K562 (cell line): ENCODE data around the gene ZRANB3. TPM values are rescaled to one million over a fixed set of nuclear protein-coding genes. Genes with fewer than 3 reads are reported as not detected.

Source experiments
- CHD2 ChIP-seq: IDR thresholded peaks from 2 replicates; pipeline ENCODE4 v1.6.1; 2011; ENCODE audit warnings: low read depth, low read length
- NFRKB ChIP-seq: fragments of 450-650 bp; IDR thresholded peaks from 2 replicates; pipeline ENCODE4 v1.6.1; 2016; ENCODE audit warnings: low read depth
- PHB ChIP-seq: fragments of 250-450 bp; sonication (Bioruptor Pico); IDR thresholded peaks from 2 replicates; pipeline ENCODE4 v1.5.0; 2021
- POLR2A ChIP-seq: fragments of 450-650 bp; conservative IDR thresholded peaks from 2 replicates; pipeline ENCODE4 v1.6.1; 2016
- POLR2G ChIP-seq: fragments of 200-400 bp; formaldehyde crosslinking; IDR thresholded peaks from 2 replicates; pipeline ENCODE4 v1.6.1; 2017; ENCODE audit warnings: low read depth, mild to moderate bottlenecking, antibody characterized with exemption, low read length, moderate library complexity
- RBBP5 ChIP-seq: fragments of 200-600 bp; sonication (generic); IDR thresholded peaks from 2 replicates; pipeline ENCODE4 v1.6.1; 2012; ENCODE audit warnings: borderline replicate concordance, mild to moderate bottlenecking, low read length, control low read depth, inconsistent platforms; ENCODE audit not compliant: insufficient read depth, poor library complexity, severe bottlenecking
- SAP30 ChIP-seq: fragments of 200-600 bp; sonication (generic); IDR thresholded peaks from 2 replicates; pipeline ENCODE4 v1.6.1; 2012; ENCODE audit warnings: borderline replicate concordance, low read depth, mild to moderate bottlenecking, moderate library complexity, low read length, control low read depth, inconsistent platforms; ENCODE audit not compliant: insufficient read depth, poor library complexity, severe bottlenecking
- SMAD4 ChIP-seq: fragments of 250-450 bp; sonication (Bioruptor Pico); conservative IDR thresholded peaks from 2 replicates; pipeline ENCODE4 v1.8.0; 2021; ENCODE audit warnings: inconsistent platforms, mild to moderate bottlenecking, moderate library complexity
- TRIM28 ChIP-seq: fragments of 450-650 bp; IDR thresholded peaks from 2 replicates; pipeline ENCODE4 v1.6.1; 2017
- ZBTB7A ChIP-seq: IDR thresholded peaks from 2 replicates; pipeline ENCODE4 v1.6.1; 2011; ENCODE audit warnings: low read depth, mild to moderate bottlenecking, low read length, moderate library complexity, borderline replicate concordance; ENCODE audit not compliant: control insufficient read depth
- polyA plus RNA-seq, 8 experiments: library from polyadenylated mRNA; depleted of rRNA in 4 of 8; stranded (reverse) in 5 of 8; unstranded in 3 of 8; fragments of >200 nt; fragmentation: Nextera tagmentation in 2 of 8; fragmentation: Illumina TruSeq in 1 of 8; extraction: Ambion mirVana in 2 of 8; extraction: Trizol in 1 of 8; gene quantifications; 2 replicates each; pipeline versions ENCODE4 v1.2.1 to v1.2.3, GENCODE V29; 2011 to 2014; ENCODE audit warnings: inconsistent platforms in 1 of 8, missing spikeins in 1 of 8
- total RNA-seq, 7 experiments: library from RNA; depleted of rRNA in 6 of 7; stranded (reverse); fragments of >200 nt in 6 of 7; fragmentation: Illumina TruSeq in 2 of 7; extraction: Trizol in 2 of 7; gene quantifications; 2 replicates each; pipeline versions ENCODE4 v1.2.1 to v1.2.3, GENCODE V29; 2011 to 2021; ENCODE audit warnings: low replicate concordance in 1 of 7
- TF ChIP-seq, protein P1 (sequence below), 3 experiments: fragments of 200-800 bp in 1 of 3; sonication (Bioruptor generic) in 1 of 3; sonication (generic) in 1 of 3; formaldehyde crosslinking in 1 of 3; IDR thresholded peaks; 2 replicates each; pipeline versions ENCODE4 v1.6.1 to v1.8.0; 2016 to 2022; ENCODE audit warnings: mild to moderate bottlenecking in 2 of 3, missing compliant biosample characterization in 2 of 3, missing genetic modification characterization in 2 of 3, missing genetic modification reagents in 1 of 3
- TF ChIP-seq, protein P2 (sequence below): IDR thresholded peaks from 3 replicates; pipeline ENCODE4 v1.6.1; 2011; ENCODE audit warnings: borderline replicate concordance, mild to moderate bottlenecking, moderate library complexity; ENCODE audit not compliant: insufficient read length; ENCODE audit errors: extremely low read depth
- TF ChIP-seq, protein P3 (sequence below): fragments of 150-350 bp; IDR thresholded peaks from 2 replicates; pipeline ENCODE4 v1.6.1; 2014; ENCODE audit warnings: low read depth, mild to moderate bottlenecking, low read length, borderline replicate concordance
- TF ChIP-seq, protein P4 (sequence below), 2 experiments: IDR thresholded peaks; 2 replicates each; pipeline ENCODE4 v1.6.1; 2012; ENCODE audit warnings: improper control_type of control experiment in 2 of 2, low read depth in 2 of 2, low read length in 2 of 2, borderline replicate concordance in 1 of 2

The ZRANB3 gene
- total and polyA plus RNA-seq, 9 of the 15 experiments (the other 6 are each of a cell fraction or from before 2014, with no cell fraction given), result 8.6 to 21.3 (median 14.7) TPM

DNA sequence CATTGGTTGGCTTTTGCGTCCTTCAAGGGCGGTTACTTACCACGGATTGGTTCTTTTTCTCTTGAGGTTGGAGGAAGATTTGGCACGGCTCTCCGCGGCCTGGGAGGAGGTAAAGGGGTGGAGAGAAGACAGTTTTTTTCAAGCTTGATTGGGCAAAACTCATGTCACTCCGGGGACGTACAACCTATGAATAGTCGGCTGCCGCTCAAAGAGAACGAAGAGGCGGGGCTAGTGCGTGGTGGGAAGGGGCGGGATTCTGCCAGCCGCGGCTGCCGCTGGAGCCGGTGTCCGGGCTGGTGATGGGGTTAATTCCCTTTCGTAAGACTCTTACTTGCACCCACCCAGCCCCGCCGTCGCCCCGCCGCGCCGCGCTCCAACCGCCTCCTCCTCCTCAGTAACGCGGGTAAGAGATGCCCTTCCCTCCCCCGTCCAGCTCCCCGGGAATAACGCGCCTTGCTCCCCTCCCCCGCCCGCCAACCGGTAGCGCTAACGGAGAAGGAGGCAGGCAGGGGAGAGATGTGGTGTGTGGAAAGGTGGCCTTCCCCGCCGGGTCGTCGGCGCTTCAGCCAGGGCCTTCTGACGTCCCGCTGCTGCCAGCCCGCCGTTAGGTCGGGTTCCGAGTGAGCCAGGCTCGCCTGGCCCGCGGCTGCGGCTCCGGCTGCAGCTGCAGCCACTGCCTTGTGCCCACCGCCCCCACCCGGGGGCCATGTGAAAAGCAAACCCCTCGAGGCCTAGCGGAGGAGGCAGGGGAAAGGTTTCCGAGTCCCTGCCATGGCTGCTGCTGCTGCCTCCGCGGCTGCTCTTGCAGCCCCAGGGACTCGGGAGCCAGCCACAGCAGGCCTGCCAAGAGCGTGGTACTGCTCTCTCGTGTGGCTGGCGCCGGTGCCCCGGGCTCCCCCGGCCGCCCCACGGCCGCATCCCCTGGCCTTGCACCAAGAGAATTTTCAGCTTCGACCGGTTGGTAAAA is 496 bp upstream of the ZRANB3 start, which contains the start of gene R3HDM1 (continued):
- TF ChIP-seq, protein P1, sequence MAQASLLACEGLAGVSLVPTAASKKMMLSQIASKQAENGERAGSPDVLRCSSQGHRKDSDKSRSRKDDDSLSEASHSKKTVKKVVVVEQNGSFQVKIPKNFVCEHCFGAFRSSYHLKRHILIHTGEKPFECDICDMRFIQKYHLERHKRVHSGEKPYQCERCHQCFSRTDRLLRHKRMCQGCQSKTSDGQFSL (CRISPR knock-in tag; IDR thresholded peaks at IDR 0.05), result peak; percentile 57; the same call in 1 of the 2 replicates
- TF ChIP-seq, protein P1 (tag; IDR thresholded peaks at IDR 0.05), result no peak
- TF ChIP-seq RBBP5, result peak; percentile 93
- peak; percentile 78 for TF ChIP-seq POLR2A
- TF ChIP-seq CHD2, result peak; percentile 47; the same call in 1 of the 2 replicates
- peak; percentile 81 for TF ChIP-seq POLR2G
- peak; percentile 58; the same call in 1 of the 2 replicates for TF ChIP-seq ZBTB7A
- peak; percentile 3; the same call in 1 of the 2 replicates for TF ChIP-seq NFRKB
- TF ChIP-seq PHB (CRISPR knock-in tag), result no peak
- 0 out of 2 replicates have a peak, but pooled peaks have one; percentile 39 for TF ChIP-seq SMAD4
- TF ChIP-seq, protein P2, sequence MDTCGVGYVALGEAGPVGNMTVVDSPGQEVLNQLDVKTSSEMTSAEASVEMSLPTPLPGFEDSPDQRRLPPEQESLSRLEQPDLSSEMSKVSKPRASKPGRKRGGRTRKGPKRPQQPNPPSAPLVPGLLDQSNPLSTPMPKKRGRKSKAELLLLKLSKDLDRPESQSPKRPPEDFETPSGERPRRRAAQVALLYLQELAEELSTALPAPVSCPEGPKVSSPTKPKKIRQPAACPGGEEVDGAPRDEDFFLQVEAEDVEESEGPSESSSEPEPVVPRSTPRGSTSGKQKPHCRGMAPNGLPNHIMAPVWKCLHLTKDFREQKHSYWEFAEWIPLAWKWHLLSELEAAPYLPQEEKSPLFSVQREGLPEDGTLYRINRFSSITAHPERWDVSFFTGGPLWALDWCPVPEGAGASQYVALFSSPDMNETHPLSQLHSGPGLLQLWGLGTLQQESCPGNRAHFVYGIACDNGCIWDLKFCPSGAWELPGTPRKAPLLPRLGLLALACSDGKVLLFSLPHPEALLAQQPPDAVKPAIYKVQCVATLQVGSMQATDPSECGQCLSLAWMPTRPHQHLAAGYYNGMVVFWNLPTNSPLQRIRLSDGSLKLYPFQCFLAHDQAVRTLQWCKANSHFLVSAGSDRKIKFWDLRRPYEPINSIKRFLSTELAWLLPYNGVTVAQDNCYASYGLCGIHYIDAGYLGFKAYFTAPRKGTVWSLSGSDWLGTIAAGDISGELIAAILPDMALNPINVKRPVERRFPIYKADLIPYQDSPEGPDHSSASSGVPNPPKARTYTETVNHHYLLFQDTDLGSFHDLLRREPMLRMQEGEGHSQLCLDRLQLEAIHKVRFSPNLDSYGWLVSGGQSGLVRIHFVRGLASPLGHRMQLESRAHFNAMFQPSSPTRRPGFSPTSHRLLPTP, result no peak
- TF ChIP-seq, protein P3, sequence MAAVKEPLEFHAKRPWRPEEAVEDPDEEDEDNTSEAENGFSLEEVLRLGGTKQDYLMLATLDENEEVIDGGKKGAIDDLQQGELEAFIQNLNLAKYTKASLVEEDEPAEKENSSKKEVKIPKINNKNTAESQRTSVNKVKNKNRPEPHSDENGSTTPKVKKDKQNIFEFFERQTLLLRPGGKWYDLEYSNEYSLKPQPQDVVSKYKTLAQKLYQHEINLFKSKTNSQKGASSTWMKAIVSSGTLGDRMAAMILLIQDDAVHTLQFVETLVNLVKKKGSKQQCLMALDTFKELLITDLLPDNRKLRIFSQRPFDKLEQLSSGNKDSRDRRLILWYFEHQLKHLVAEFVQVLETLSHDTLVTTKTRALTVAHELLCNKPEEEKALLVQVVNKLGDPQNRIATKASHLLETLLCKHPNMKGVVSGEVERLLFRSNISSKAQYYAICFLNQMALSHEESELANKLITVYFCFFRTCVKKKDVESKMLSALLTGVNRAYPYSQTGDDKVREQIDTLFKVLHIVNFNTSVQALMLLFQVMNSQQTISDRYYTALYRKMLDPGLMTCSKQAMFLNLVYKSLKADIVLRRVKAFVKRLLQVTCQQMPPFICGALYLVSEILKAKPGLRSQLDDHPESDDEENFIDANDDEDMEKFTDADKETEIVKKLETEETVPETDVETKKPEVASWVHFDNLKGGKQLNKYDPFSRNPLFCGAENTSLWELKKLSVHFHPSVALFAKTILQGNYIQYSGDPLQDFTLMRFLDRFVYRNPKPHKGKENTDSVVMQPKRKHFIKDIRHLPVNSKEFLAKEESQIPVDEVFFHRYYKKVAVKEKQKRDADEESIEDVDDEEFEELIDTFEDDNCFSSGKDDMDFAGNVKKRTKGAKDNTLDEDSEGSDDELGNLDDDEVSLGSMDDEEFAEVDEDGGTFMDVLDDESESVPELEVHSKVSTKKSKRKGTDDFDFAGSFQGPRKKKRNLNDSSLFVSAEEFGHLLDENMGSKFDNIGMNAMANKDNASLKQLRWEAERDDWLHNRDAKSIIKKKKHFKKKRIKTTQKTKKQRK, result peak; percentile 76; the same call in 1 of the 2 replicates
- peak; percentile 54 for TF ChIP-seq SAP30
- TF ChIP-seq, protein P4, sequence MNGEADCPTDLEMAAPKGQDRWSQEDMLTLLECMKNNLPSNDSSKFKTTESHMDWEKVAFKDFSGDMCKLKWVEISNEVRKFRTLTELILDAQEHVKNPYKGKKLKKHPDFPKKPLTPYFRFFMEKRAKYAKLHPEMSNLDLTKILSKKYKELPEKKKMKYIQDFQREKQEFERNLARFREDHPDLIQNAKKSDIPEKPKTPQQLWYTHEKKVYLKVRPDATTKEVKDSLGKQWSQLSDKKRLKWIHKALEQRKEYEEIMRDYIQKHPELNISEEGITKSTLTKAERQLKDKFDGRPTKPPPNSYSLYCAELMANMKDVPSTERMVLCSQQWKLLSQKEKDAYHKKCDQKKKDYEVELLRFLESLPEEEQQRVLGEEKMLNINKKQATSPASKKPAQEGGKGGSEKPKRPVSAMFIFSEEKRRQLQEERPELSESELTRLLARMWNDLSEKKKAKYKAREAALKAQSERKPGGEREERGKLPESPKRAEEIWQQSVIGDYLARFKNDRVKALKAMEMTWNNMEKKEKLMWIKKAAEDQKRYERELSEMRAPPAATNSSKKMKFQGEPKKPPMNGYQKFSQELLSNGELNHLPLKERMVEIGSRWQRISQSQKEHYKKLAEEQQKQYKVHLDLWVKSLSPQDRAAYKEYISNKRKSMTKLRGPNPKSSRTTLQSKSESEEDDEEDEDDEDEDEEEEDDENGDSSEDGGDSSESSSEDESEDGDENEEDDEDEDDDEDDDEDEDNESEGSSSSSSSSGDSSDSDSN (IDR thresholded peaks at IDR 0.05; ENCODE audit: borderline replicate concordance in 1 of 2, low read depth in 2 of 2, low read length in 2 of 2), result peak; percentile 49 to 51; a peak in 2 of 4 replicates
- TF ChIP-seq TRIM28, result no peak
